Measurements from ENCODE around the gene FZD1.

DNA sequence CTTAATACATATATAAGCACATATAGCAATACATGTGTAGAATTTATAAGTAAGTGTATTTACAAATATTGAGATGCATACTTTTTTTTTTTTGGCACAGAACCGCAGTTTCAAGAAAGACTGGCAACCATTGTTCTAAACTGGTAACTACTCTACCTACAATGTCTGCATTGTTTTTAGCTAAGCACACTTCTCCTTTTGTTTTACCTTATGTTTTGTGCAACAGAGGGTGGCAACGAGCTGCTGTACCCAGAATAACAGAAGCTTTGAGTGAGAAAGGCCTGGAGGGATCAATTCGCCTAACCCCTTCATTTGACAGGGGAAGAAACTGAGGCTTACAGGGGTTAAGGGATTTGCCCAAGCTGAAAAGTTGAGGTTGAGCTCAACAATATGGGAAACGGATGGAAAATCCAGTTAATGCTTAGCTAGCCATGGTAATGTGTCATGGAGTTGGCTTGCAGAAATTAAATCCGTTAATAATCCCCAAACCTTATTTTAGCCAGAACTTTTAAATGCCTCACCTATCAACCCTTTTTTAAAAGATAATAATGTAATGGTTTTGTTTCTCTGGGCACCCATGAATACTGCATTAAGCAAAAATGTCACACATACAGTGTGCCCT is 25.5 kb downstream of the FZD1 start:
- no peak for TF ChIP-seq POLR2A (IDR thresholded peaks at IDR 0.05)
- TF ChIP-seq, protein P1, sequence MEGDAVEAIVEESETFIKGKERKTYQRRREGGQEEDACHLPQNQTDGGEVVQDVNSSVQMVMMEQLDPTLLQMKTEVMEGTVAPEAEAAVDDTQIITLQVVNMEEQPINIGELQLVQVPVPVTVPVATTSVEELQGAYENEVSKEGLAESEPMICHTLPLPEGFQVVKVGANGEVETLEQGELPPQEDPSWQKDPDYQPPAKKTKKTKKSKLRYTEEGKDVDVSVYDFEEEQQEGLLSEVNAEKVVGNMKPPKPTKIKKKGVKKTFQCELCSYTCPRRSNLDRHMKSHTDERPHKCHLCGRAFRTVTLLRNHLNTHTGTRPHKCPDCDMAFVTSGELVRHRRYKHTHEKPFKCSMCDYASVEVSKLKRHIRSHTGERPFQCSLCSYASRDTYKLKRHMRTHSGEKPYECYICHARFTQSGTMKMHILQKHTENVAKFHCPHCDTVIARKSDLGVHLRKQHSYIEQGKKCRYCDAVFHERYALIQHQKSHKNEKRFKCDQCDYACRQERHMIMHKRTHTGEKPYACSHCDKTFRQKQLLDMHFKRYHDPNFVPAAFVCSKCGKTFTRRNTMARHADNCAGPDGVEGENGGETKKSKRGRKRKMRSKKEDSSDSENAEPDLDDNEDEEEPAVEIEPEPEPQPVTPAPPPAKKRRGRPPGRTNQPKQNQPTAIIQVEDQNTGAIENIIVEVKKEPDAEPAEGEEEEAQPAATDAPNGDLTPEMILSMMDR (IDR thresholded peaks at IDR 0.05), result no peak
